ENCODE data around the gene DNAAF6.
"Not testable (repeated sequence)": the region's sequence is repeated elsewhere in the genome, so short reads cannot be mapped to it uniquely, and the experiment has no call there.

DNA sequence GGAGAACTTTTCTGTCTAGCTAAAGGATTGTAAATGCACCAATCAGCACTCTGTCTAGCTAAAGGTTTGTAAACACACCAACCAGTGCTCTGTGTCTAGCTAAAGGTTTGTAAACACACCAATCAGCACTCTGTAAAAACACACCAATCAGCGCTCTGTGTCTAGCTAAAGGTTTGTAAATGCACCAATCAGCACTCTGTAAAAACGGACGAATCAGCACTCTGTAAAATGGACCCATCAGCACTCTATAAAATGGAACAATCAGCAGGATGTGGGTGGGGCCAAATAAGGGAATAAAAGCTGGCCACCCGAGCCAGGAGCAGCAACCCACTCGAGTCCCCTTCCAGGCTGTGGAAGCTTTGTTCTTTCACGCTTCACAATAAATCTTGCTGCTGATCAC, 8.3 kb upstream of the DNAAF6 start:
- TF ChIP-seq, protein P1, sequence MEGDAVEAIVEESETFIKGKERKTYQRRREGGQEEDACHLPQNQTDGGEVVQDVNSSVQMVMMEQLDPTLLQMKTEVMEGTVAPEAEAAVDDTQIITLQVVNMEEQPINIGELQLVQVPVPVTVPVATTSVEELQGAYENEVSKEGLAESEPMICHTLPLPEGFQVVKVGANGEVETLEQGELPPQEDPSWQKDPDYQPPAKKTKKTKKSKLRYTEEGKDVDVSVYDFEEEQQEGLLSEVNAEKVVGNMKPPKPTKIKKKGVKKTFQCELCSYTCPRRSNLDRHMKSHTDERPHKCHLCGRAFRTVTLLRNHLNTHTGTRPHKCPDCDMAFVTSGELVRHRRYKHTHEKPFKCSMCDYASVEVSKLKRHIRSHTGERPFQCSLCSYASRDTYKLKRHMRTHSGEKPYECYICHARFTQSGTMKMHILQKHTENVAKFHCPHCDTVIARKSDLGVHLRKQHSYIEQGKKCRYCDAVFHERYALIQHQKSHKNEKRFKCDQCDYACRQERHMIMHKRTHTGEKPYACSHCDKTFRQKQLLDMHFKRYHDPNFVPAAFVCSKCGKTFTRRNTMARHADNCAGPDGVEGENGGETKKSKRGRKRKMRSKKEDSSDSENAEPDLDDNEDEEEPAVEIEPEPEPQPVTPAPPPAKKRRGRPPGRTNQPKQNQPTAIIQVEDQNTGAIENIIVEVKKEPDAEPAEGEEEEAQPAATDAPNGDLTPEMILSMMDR (tag by site-specific recombination; IDR thresholded peaks at IDR 0.05), result not testable (repeated sequence)
- TF ChIP-seq, protein P2, sequence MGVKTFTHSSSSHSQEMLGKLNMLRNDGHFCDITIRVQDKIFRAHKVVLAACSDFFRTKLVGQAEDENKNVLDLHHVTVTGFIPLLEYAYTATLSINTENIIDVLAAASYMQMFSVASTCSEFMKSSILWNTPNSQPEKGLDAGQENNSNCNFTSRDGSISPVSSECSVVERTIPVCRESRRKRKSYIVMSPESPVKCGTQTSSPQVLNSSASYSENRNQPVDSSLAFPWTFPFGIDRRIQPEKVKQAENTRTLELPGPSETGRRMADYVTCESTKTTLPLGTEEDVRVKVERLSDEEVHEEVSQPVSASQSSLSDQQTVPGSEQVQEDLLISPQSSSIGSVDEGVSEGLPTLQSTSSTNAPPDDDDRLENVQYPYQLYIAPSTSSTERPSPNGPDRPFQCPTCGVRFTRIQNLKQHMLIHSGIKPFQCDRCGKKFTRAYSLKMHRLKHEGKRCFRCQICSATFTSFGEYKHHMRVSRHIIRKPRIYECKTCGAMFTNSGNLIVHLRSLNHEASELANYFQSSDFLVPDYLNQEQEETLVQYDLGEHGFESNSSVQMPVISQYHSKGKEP (tag by site-specific recombination; IDR thresholded peaks at IDR 0.05), result not testable (repeated sequence)
